Thyroid gland (tissue), 4 donors: ENCODE results near the gene HIVEP3. TPM values are rescaled to one million over a fixed set of nuclear protein-coding genes. Genes with fewer than 3 reads are reported as not detected.
A peak's percentile ranks its signal among the peaks of the same experiment; 100 is the strongest.

Experiments
- DNase-seq, 2 donors: peaks; one replicate each; pipeline ENCODE4 v3.0.0-alpha.2; 2019
- H3K27ac ChIP-seq, 3 donors: fragments of 200-600 bp; sonication (generic); 1 replicate in 2 of 3; 2 replicates in 1 of 3; pipeline ENCODE4 v1.5.1; 2016 to 2019; ENCODE audit warnings: mild to moderate bottlenecking in 1 of 3, moderate library complexity in 1 of 3
- H3K27me3 ChIP-seq: fragments of 200-600 bp; sonication (generic); one replicate; pipeline ENCODE4 v1.5.1; 2019
- H3K36me3 ChIP-seq, 2 donors: fragments of 200-600 bp; sonication (generic); one replicate each; pipeline ENCODE4 v1.5.1; 2016 to 2019
- H3K4me1 ChIP-seq, 2 donors: fragments of 200-600 bp; sonication (generic); one replicate each; pipeline ENCODE4 v1.5.1; 2017 to 2019
- H3K4me3 ChIP-seq, 3 donors: fragments of 200-600 bp; sonication (generic); replicated peaks in 1 of 3; 1 replicate in 2 of 3; 2 replicates in 1 of 3; pipeline ENCODE4 v1.5.1; 2016; ENCODE audit warnings: mild to moderate bottlenecking in 1 of 3
- H3K9me3 ChIP-seq: fragments of 200-600 bp; sonication (generic); one replicate; pipeline ENCODE4 v1.5.1; 2017
- CTCF ChIP-seq, 6 experiments: fragments of 200-600 bp in 3 of 6; fragments of 450-650 bp in 3 of 6; sonication (generic) in 3 of 6; IDR thresholded peaks; one replicate each; pipeline ENCODE4 v1.5.1; 2016 to 2019; ENCODE audit warnings: antibody characterized with exemption in 6 of 6, mild to moderate bottlenecking in 2 of 6, inconsistent platforms in 1 of 6, moderate library complexity in 1 of 6
- POLR2A ChIP-seq, 2 donors: fragments of 450-650 bp; IDR thresholded peaks; one replicate each; pipeline ENCODE4 v1.6.1; 2017; ENCODE audit warnings: antibody characterized with exemption in 2 of 2, mild to moderate bottlenecking in 2 of 2, moderate library complexity in 1 of 2
- WGBS, 2 donors: methylation state at CpG; one replicate each; pipeline ENCODE4 v1.1.5; 2017; 5-methylcytosine and 5-hydroxymethylcytosine counted together
- intact Hi-C: fragments of 100-400 bp; cut with DNase I; formaldehyde crosslinking; loops from one replicate; pipeline ENCODE4 v1.15.1; 2023
- total RNA-seq, 4 donors: library from RNA; depleted of rRNA; stranded (reverse); fragments of >200 nt; gene quantifications; one replicate each; pipeline ENCODE4 v1.2.3, GENCODE V29; 2016

HIVEP3 gene
- total RNA-seq, 4 donors from 2014 or later: 9.7 to 13.5 (median 12.5) TPM

GRCh38 chr1:41683681-41684500 lies 234.8 kb downstream of the HIVEP3 start:
- no peak overlapping the region for H3K4me3 ChIP-seq
- TF ChIP-seq CTCF (IDR thresholded peaks at IDR 0.05) (no peak), POLR2A (IDR thresholded peaks at IDR 0.05) (no peak)
- H3K27me3 ChIP-seq: no peaks in the 10 kb centered on the region
- intact Hi-C loops: no loop called here
- peak; percentile 12 to 25 for DNase-seq
- 57 to 70% methylated on average over 4 of the region's 4 CpGs for WGBS, 2 donors
- H3K4me1 ChIP-seq: no peaks in the 10 kb centered on the region
- H3K36me3 ChIP-seq: no peaks in the 10 kb centered on the region
- no peak overlapping the region for H3K27ac ChIP-seq
- H3K9me3 ChIP-seq: no peaks in the 10 kb centered on the region

DNA sequence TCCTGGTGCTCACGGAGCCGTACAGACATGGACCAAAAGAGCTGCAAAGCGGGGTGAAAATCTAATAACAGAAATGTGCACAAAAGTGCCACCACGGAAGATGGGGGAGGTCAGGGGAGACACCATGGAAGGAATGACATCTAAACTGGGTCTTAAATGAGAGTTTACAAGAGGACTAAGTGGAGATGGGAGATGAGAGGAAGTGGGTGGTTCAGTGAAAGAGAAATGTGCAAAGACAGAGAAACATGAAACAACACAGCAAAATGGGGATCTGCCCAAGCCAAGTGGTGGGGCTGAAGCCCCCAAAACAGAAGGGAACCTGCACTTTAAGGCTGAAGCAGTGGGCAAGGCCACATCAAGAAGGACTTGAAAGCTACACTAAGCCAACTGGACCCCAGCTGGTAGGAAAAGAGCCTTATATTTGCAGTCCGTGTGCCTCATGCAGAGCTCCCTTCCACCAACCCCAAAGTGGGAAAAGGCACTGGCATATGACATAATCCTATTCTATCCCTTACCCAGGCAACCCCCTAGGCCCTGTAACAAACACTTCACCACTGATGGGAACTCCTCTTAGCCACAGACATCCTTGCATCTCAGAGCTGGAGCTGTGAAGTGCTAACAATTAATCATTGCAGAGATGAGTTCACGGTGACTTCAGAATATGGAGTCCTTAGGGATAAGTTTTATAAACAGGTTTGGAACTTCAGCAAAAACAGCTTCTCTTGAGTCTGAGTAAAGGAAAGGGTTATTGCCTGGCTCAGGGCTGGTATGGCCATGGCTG lies 235.7 kb downstream of the HIVEP3 start:
- Histone ChIP-seq H3K27ac (no peak overlapping the region), H3K36me3 (no peaks in the 10 kb centered on the region), H3K4me3 (no peak overlapping the region), H3K4me1 (peaks cover 0 to 7% of the 10 kb centered on the region in 2 donors), H3K27me3 (no peaks in the 10 kb centered on the region), H3K9me3 (no peaks in the 10 kb centered on the region)
- WGBS, 2 donors: 95 to 97% methylated on average over 6 of the region's 6 CpGs
- no peak for DNase-seq
- TF ChIP-seq CTCF (IDR thresholded peaks at IDR 0.05) (no peak), POLR2A (IDR thresholded peaks at IDR 0.05) (no peak)
- intact Hi-C loops: no loop called here

- Histone ChIP-seq H3K36me3 (no peaks in the 10 kb centered on the region), H3K4me3 (no peak overlapping the region), H3K4me1 (peaks cover 0 to 10% of the 10 kb centered on the region in 2 donors), H3K27ac (no peak overlapping the region), H3K9me3 (no peaks in the 10 kb centered on the region), H3K27me3 (no peaks in the 10 kb centered on the region)
- intact Hi-C loops: no loop called here
- 95 to 100% methylated on average over 5 of the region's 5 CpGs for WGBS, 2 donors
- TF ChIP-seq CTCF (IDR thresholded peaks at IDR 0.05) (no peak), POLR2A (IDR thresholded peaks at IDR 0.05) (no peak)
- DNase-seq: no peak
Measured at GRCh38 chr1:41682149-41682548, 236.6 kb downstream of the HIVEP3 start.

DNA sequence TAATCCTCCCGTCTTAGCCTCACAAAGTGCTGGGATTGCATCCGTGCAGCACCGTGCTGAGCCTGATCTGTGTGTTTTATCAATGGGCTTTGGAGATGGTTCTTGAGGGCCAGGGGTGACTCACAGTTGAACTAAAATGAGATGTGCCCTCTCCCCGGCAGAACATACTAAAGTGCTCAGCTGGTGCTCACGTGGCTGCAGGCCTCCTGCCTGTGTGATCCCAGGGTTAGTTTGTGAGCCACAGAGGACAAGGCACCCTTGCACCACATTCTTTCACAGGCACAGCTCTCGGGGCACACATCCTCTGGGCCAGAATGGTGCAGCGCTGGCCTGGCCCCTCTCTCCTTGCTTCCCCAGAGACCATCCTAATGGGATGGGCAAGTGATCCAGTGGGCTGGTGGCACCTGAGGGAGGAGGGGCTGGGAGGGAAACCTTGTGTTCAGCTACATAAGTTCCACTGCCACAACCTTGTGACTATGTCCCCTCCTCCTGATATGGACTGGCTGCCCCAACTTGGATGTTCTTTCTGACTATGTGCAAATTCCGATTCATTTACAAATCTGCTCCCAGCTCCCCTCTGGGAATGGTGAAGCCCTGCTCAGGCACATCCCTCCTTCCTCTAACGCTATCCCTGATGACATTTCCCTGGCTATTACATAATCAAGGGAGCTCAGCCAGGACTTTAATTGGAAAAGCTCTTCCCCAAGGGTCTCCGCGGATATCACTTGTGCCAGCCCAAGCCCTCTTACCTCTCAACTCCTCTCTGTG lies 237.2 kb downstream of the HIVEP3 start:
- Histone ChIP-seq H3K27me3 (no peaks in the 10 kb centered on the region), H3K9me3 (no peaks in the 10 kb centered on the region), H3K36me3 (no peaks in the 10 kb centered on the region), H3K4me3 (no peak overlapping the region), H3K27ac (peak overlapping the region in 1 of 3 donors; percentile 23), H3K4me1 (peaks cover 0 to 10% of the 10 kb centered on the region in 2 donors)
- intact Hi-C loops: no loop called here
- DNase-seq: no peak
- WGBS, 2 donors: 75 to 76% methylated on average over 11 of the region's 11 CpGs
- TF ChIP-seq CTCF (IDR thresholded peaks at IDR 0.05) (no peak), POLR2A (IDR thresholded peaks at IDR 0.05) (no peak)
